Esophagus muscularis mucosa (tissue), 4 donors: Measurements from ENCODE around the gene ARHGAP32. TPM values are rescaled to one million over a fixed set of nuclear protein-coding genes. Genes with fewer than 3 reads are reported as not detected.

Experiments
- DNase-seq: peaks from one replicate; pipeline ENCODE4 v3.0.0-alpha.2; 2017; ENCODE audit errors: extremely low spot score
- H3K27ac ChIP-seq, 4 donors: fragments of 200-600 bp; sonication (generic); replicated peaks in 1 of 4; 1 replicate in 3 of 4; 2 replicates in 1 of 4; pipeline ENCODE4 v1.5.1; 2016 to 2019; ENCODE audit warnings: mild to moderate bottlenecking in 1 of 4
- H3K27me3 ChIP-seq, 4 donors: fragments of 200-600 bp; sonication (generic); one replicate each; pipeline versions ENCODE4 v1.5.1 to v1.6.0; 2016 to 2019
- H3K36me3 ChIP-seq, 4 donors: fragments of 200-600 bp; sonication (generic); one replicate each; pipeline ENCODE4 v1.5.1; 2016 to 2019
- H3K4me1 ChIP-seq, 4 donors: fragments of 200-600 bp; sonication (generic); one replicate each; pipeline ENCODE4 v1.5.1; 2016 to 2019
- H3K4me3 ChIP-seq, 4 donors: fragments of 200-600 bp; sonication (generic); 1 replicate in 2 of 4; 2 replicates in 2 of 4; pipeline ENCODE4 v1.5.1; 2016 to 2019; ENCODE audit warnings: mild to moderate bottlenecking in 4 of 4, moderate library complexity in 1 of 4
- H3K9me3 ChIP-seq, 4 donors: fragments of 200-600 bp; sonication (generic); 1 replicate in 3 of 4; 2 replicates in 1 of 4; pipeline ENCODE4 v1.5.1; 2016 to 2019
- CTCF ChIP-seq, 3 experiments: fragments of 200-600 bp in 2 of 3; fragments of 450-650 bp in 1 of 3; sonication (generic) in 2 of 3; IDR thresholded peaks; one replicate each; pipeline ENCODE4 v1.5.1; 2017 to 2019; ENCODE audit warnings: antibody characterized with exemption in 3 of 3, mild to moderate bottlenecking in 2 of 3, moderate library complexity in 1 of 3
- EP300 ChIP-seq: sonication (generic); formaldehyde crosslinking; IDR thresholded peaks from one replicate; pipeline ENCODE4 v1.6.1; 2017; ENCODE audit warnings: antibody characterized with exemption
- POLR2A ChIP-seq: fragments of 450-650 bp; IDR thresholded peaks from one replicate; pipeline ENCODE4 v1.6.1; 2017; ENCODE audit warnings: antibody characterized with exemption, moderate library complexity, mild to moderate bottlenecking, low read depth
- POLR2AphosphoS5 ChIP-seq, 2 donors: sonication (generic); formaldehyde crosslinking; IDR thresholded peaks; one replicate each; pipeline ENCODE4 v1.6.1; 2017; ENCODE audit warnings: antibody characterized with exemption in 2 of 2
- WGBS: methylation state at CpG from one replicate; pipeline ENCODE4 v1.1.5; 2018; 5-methylcytosine and 5-hydroxymethylcytosine counted together
- intact Hi-C: fragments of 100-400 bp; cut with DNase I; formaldehyde crosslinking; loops from one replicate; pipeline ENCODE4 v1.15.1; 2023
- total RNA-seq, 4 donors: library from RNA; depleted of rRNA; stranded (reverse); fragments of >200 nt; gene quantifications; one replicate each; pipeline versions ENCODE4 v1.1.0 to v1.2.1, GENCODE V29; 2016

Gene ARHGAP32
- total RNA-seq, 4 donors from 2014 or later = 11.9 to 17.0 (median 15.8) TPM

GRCh38 chr11:129146191-129146590, 45.9 kb downstream of the ARHGAP32 start:
- 72% methylated on average over 2 of the region's 2 CpGs for WGBS
- intact Hi-C loops = no loop called here
- Histone ChIP-seq H3K27me3 (no peaks in the 10 kb centered on the region), H3K4me1 (no peaks in the 10 kb centered on the region), H3K27ac (no peak overlapping the region), H3K4me3 (no peak overlapping the region), H3K9me3 (peaks cover 0 to 4% (median 0%) of the 10 kb centered on the region in 4 donors), H3K36me3 (no peaks in the 10 kb centered on the region)
- TF ChIP-seq POLR2AphosphoS5 (IDR thresholded peaks at IDR 0.05) (no peak), EP300 (no peak), POLR2A (no peak), CTCF (IDR thresholded peaks at IDR 0.05) (no peak)
- DNase-seq = no peak

DNA sequence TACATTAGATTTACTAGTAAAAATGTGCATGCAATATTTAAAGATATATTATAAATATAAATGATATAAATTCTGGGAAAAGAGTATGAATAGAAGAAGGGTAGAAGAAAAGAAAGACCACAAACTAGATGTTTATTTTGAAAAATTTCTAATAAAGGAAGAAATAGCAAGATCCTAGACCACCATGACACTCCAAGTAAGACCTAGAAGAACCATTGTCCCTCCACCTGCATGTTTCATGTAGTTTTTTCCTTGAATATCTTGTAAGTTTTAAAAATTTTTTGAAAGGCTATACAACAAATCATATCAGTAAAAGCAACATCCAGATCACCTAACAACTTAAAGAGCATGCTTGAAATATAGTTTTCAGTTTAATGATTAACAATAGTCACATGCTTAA, 46.8 kb downstream of the ARHGAP32 start:
- TF ChIP-seq POLR2A (no peak), EP300 (no peak), POLR2AphosphoS5 (IDR thresholded peaks at IDR 0.05) (no peak), CTCF (IDR thresholded peaks at IDR 0.05) (no peak)
- no peaks in the 10 kb centered on the region for H3K27me3 ChIP-seq
- no peak overlapping the region for H3K4me3 ChIP-seq
- intact Hi-C loops = no loop called here
- no peak for DNase-seq
- no peaks in the 10 kb centered on the region for H3K4me1 ChIP-seq
- no peak overlapping the region for H3K27ac ChIP-seq
- no peaks in the 10 kb centered on the region for H3K36me3 ChIP-seq
- no peaks in the 10 kb centered on the region for H3K9me3 ChIP-seq

GRCh38 chr11:129144256-129144655, 47.9 kb downstream of the ARHGAP32 start:
- Histone ChIP-seq H3K36me3 (no peaks in the 10 kb centered on the region), H3K9me3 (no peaks in the 10 kb centered on the region), H3K27ac (no peak overlapping the region), H3K27me3 (no peaks in the 10 kb centered on the region), H3K4me3 (no peak overlapping the region), H3K4me1 (no peaks in the 10 kb centered on the region)
- WGBS = 96% methylated on average over 2 of the region's 2 CpGs
- TF ChIP-seq EP300 (no peak), CTCF (IDR thresholded peaks at IDR 0.05) (no peak), POLR2A (no peak), POLR2AphosphoS5 (IDR thresholded peaks at IDR 0.05) (no peak)
- no peak for DNase-seq
- intact Hi-C loops = no loop called here

DNA sequence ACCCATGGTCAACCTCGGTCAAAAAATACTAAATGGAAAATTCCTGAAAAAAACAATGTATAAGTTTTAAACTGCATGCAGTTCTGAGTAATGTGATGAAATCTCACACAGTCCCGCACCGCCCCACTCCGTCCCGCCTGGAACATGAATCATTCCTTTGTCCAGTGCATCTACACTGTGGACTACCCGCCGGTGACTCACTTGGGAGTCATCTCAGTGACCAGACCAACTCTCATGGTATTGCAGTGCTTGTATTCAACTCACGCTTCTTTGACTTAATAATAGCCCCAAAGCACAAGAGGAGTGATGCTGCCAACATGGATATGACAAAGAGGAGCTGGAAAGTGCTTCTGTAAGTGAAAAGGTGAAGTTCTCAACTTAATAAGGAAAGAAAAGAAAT, 48.8 kb downstream of the ARHGAP32 start:
- no peak for TF ChIP-seq CTCF (IDR thresholded peaks at IDR 0.05)
- TF ChIP-seq POLR2AphosphoS5 (IDR thresholded peaks at IDR 0.05) = peak in 1 of 2 donors; percentile 73
- no peak for TF ChIP-seq EP300
- TF ChIP-seq POLR2A = no peak
- Histone ChIP-seq H3K4me1 (no peaks in the 10 kb centered on the region), H3K27me3 (no peaks in the 10 kb centered on the region), H3K9me3 (no peaks in the 10 kb centered on the region), H3K36me3 (no peaks in the 10 kb centered on the region), H3K4me3 (no peak overlapping the region), H3K27ac (peak overlapping the region in 1 of 4 donors; percentile 31)
- intact Hi-C loops = no loop called here
- no peak for DNase-seq
- 58% methylated on average over 8 of the region's 8 CpGs for WGBS

DNA sequence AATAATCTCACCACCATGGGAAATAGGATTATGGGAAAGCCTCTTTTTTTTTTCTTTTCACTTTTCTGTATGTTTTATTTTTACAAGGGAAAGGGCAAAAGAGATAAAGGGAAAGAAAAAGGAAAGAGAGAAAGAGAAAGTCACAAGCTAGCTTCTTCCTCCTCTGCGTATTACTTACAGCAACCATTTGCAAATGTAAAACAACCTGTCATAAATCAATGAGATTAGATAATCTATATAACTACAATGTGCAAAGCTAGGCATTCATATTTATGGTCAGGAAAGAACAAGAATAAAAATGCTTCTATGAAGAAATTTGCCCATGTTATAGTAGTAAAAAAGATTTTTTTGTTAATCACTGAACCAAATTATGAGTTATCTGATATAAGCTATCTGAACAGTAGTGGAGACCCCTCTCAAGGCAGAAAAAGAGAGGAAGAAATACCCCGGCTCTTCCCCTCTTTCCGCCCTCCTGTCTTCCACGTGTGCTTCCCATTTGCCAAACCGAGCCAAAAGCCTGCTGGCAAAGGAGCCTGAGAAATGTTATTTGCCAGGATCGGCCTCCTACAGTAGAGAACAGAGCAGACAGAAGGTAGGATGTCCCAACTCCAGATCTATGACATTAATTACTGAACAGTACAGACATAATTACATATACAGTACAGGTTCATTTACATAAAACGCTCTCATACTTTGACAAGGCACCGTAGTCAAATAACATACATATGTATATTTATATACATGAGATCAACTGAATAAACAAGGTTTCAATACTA, 50.2 kb downstream of the ARHGAP32 start:
- Histone ChIP-seq H3K36me3 (no peaks in the 10 kb centered on the region), H3K27ac (no peak overlapping the region), H3K27me3 (no peaks in the 10 kb centered on the region), H3K9me3 (no peaks in the 10 kb centered on the region), H3K4me1 (no peaks in the 10 kb centered on the region), H3K4me3 (no peak overlapping the region)
- intact Hi-C loops = no loop called here
- no peak for DNase-seq
- no peak for TF ChIP-seq POLR2A
- TF ChIP-seq CTCF (IDR thresholded peaks at IDR 0.05) = no peak
- no peak for TF ChIP-seq POLR2AphosphoS5 (IDR thresholded peaks at IDR 0.05)
- no peak for TF ChIP-seq EP300
- WGBS = 77% methylated on average over 8 of the region's 8 CpGs
